Measurements from ENCODE around the gene TLE4.
"Not testable (repeated sequence)": the region's sequence is repeated elsewhere in the genome, so short reads cannot be mapped to it uniquely, and the experiment has no call there.

Gene TLE4

GRCh38 chr9:79603222-79603920 lies 31.6 kb downstream of the TLE4 start:
- DNase-seq (ENCODE audit: low read depth, low spot score): no peak

- no peak for DNase-seq (ENCODE audit: low read depth, low spot score)
Measured at GRCh38 chr9:79604149-79604548, 32.4 kb downstream of the TLE4 start.

DNA sequence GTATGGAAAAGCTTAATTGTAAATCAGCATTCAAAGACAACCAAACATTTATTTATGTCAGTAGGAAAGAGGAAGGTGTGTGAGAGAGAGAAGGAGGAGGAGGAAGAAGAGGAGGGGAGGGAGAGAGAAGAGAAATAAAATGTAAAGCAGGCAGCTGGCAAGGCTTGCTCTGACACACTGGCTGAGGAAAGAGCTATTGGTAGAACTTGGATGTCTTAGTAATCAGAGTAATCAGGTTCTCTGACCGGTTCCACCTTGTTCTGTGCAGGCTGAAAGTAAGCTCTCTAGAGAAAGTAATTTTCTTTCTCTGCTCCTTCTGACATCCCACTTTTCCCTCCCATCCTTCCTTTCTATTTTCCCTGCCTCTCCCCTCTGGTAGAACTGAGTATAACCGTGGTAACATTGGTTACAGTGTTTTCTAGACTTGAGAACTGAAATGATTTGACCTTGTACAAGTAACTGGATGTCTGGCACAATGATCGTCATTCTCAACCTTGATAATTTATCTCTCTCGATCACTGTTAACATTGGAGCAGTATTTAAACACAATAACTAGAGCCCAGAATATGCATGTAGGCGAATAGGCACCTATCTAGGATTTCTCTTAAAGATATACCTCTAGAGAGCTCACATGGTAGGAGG lies 33.3 kb downstream of the TLE4 start:
- no peak for DNase-seq (ENCODE audit: low read depth, low spot score)

GRCh38 chr9:79606529-79606928 lies 34.8 kb downstream of the TLE4 start:
- not testable (repeated sequence) for DNase-seq (ENCODE audit: low read depth, low spot score)

DNA sequence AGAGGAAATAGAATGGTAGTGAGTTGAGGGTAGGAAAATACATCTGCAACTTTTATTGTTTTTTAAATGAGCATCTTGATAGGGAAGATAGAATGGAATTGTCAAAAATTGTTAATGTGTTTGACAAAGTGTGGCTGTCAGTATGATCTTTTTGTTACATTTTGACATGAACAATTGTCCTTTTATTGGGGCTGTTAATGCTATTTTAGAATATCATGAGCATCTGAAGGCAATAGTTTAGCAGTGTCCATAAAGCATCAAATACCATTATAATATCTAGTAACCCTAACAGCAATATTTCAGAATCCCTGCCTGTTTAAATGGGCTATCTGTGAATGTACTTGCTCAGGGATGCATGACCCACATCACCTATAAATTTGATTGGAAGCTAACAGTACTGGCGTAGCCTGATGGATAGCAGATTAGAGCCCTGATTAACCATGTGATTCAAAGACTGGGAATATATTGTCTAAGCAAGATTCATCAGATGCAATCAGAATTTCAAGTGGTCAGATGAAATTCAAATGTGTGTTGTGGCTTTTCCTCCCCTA lies 37.8 kb downstream of the TLE4 start:
- no peak for DNase-seq (ENCODE audit: low read depth, low spot score)

DNA sequence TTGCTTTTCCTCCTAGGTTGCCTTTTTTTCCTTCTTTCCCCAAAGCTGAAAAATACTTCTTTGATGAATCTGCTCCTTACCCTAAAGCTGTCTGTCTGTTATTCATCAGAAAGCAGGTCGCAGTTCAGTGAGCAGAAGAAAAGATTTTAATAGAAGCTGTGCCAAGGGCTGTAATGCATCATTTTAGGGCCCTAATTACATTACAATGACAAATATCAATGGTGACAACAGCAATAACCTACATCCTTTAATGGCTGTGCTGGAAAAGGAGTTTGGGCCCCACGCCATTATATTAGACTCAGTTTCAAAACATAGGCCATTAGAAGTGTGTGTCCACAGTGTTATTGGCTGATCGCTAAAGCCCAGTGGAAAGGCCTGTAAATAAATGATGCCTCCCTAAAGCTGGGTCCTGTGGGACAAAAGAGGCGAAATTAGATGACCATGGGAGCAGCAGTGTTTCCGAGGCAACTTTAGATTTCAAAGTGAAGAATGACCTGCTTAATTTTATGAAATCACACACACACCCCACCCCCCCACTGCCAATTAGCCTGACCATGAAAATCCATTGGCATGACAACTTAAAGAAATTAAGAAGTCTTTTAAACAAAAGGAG lies 38.4 kb downstream of the TLE4 start:
- no peak for DNase-seq (ENCODE audit: low read depth, low spot score)

DNA sequence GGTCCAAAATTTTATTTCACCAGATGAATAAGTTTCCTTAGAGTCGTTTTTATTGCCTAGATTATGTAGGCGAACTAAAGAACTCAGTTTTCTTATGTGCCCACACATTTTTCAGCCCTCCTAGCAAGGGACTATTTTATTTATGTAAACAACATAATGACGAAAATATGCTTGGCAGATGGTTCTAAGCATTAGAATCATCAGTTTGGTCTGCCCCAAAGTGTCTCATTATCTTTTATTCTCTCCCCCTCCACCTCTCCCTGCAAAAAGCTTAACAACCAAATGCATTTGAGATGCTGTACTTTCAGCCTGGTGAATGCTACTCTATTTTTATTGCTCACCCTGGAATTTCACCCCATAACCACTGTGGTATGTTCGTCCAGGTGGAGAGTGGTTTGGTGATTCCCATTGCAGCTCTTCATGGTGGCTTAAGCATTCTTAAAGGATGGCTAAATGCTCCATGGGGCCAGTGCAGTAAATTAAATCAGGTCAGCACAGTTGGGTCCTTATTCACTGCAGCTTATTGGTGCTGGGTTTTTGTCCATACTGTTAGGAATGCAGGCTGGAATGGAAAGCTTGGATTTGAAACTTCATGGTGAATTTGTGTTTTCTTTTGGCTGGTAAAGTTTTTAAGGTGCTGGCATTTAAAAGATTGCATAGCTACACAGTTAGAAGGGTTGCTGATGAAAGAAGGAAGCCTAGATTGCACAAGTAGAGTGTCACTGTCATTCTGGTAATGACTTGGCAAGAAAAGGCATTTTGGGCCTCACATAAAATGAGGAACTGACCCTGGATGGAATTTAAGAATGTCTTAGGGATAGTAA lies 39.2 kb downstream of the TLE4 start:
- DNase-seq (ENCODE audit: low read depth, low spot score): no peak

- no peak for DNase-seq (ENCODE audit: low read depth, low spot score)
Measured at GRCh38 chr9:79613145-79613544, 41.4 kb downstream of the TLE4 start.

DNA sequence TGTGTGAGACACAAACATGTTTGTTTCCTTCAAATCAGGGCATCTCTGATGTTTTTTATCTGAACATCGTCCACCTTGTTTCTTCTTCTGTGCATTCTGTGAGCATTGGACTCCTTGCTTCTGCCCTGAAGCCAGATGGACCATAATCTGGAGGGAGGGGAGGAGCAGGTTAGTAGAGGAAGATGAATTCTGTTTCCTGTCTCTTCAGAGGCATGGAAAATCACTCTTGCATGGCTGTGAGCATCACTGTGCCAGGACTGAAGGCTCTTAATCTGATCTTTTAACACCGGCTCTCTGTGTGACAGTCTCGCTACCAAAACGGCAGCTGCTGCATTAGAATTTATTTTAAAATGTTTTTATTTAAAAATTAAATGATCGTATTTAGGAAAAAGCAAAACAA lies 43.3 kb downstream of the TLE4 start:
- DNase-seq (ENCODE audit: low read depth, low spot score): no peak

- no peak for DNase-seq (ENCODE audit: low read depth, low spot score)
Measured at GRCh38 chr9:79616013-79616412, 44.2 kb downstream of the TLE4 start.

DNA sequence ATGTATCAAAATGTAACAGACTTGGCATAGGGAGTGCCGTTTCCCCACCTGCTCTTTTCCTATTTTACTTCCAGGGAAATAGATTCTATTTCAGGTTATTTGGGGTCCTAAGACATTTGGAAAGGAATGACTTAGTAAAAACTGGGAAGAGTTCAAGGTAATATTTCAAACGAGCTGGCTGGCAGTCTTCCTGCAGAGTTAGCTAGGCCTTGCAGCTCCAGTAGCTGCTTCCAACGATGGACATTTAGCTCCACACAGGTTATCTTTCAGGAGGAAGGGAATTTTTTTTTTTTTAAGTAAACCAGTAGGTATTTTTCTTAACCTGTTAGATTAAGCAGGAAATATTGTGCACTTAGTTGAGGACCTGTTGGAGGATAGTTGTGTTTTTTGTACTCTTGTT lies 45.2 kb downstream of the TLE4 start:
- no peak for DNase-seq (ENCODE audit: low read depth, low spot score)

- DNase-seq (ENCODE audit: low read depth, low spot score): no peak
Measured at GRCh38 chr9:79617395-79617794, 45.6 kb downstream of the TLE4 start.

DNA sequence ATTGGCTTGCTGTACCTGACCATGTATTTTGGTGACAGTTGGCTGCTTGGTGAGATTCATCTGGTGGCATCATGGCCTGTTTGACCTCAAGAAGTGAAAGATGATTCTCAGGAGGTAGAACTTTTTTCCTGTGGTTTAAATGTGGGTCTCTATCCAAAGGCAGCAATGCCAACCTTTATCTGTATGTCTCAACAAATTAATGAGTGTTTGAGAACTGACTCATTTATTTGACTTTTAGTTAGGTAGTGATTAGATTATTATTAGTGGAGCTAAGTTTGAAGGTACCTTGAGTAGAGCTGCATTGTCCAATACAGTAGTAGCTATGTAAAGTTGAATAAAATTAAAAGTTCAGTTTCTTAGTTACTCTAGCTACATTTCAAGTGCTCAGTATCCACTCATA lies 48.2 kb downstream of the TLE4 start:
- no peak for DNase-seq (ENCODE audit: low read depth, low spot score)

GRCh38 chr9:79621916-79622575 lies 50.3 kb downstream of the TLE4 start:
- DNase-seq (ENCODE audit: low read depth, low spot score): no peak

- no peak for DNase-seq (ENCODE audit: low read depth, low spot score)
Measured at GRCh38 chr9:79623799-79624721, 52.3 kb downstream of the TLE4 start.

DNA sequence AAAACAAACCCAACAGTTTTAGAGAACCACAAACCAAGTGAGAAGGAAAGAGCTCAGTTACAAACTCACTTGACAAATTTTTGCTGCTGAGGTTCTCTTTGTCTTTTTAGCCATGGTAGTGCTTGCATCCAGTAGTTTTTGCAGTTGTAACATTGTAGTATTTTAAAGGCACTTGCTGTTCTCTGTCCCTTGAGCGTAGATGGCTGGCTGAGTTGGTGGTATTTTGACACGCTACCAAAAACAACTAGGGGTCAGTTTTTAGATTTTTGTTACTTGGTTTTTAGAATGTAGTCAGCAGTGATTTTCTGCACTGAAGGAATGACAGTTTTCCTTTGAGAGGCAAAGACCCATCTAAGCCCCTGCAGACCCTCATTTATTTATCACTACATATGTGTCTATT lies 58.0 kb downstream of the TLE4 start:
- DNase-seq (ENCODE audit: low read depth, low spot score): no peak

DNA sequence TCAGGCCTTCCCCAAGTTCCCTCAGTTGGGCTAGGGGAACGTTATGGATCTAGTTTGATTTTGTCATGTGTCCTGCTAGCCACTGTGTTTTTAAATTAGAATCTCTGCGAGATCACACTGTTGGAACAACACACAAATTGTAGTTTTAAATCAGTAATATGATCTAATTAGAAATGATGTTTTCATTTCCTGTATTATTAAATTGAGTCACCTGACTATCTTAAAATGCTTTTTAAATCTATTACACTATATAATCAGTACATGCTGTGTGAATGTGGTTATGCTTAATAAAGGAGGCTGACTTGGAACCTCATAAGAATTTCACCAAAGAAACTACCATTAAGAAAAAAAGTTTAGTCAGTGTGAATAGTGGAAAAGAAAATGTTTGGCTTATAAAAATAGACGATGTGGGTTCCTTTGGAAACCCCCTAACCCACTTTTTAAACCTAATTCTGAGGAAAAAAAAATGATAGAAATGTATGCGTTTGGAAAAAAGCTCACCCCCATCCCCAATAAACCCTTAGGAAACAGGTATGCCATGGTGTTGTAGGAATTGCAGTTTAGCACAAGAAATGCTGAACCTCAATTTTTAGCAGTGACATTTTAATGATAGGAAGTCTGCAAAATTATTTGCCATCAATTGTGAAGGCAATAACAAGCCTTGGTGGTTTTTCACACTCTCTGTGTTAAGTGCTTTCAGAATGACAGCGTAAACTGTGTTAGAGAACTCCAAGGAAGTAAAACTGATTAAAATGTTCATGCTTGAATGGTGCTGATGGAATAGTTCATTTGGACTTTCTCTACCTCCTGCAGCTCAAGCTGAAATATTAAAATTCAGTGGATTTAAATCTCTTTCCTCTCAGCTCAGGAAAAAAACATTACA lies 59.0 kb downstream of the TLE4 start:
- no peak for DNase-seq (ENCODE audit: low read depth, low spot score)

DNA sequence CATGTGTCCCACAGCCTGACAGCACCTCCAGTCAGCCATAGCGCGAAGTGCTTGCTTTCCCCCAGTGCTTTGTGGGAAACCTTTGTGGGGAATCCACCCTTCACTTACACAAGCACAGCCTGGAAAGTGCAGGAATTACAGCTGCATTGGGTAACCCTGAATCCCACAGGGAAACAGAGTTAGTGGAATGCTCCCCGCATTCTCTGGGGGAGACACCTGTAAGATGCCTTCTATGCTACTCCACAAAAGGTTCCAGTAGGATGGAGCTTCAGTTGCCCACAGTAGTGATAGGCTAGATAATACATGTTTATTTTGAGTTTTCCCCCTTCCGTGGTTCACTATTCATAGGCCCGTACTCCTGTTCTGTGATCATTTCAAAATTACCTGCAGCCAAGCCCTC lies 60.3 kb downstream of the TLE4 start:
- no peak for DNase-seq (ENCODE audit: low read depth, low spot score)

DNA sequence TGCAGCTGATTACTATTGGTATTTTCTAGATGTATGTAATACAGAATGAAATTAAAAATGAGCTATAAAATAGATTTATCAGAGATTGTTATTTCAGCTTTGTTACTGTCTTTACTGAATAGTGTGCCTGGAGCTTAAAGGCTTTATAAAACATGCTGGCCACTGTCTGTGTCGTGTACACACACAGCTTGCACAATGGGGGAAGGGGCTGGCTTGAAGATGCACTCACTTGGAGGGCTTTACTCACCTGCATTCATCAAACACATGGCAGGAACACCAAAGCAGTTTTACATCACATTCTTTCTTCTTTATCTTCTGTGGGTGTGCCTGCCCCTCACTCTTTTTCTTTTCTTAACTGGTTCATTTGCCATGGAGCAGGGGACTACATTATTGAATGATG lies 60.9 kb downstream of the TLE4 start:
- no peak for DNase-seq (ENCODE audit: low read depth, low spot score)
